K562 (cell line): ENCODE results near the gene TMEM63A. TPM values are rescaled to one million over a fixed set of nuclear protein-coding genes. Genes with fewer than 3 reads are reported as not detected.
A peak's percentile ranks its signal among the peaks of the same experiment; 100 is the strongest.

ENCODE experiments used
- ATAC-seq: fragments of 200-7000 bp; cut with Tn5 transposase; 3 replicates; pipeline ENCODE4 v1.9.1; 2020; ENCODE audit warnings: moderate library complexity
- BruUV-seq: library from RNA; stranded (reverse); fragments of 400-500 nt; replicated peaks from 2 replicates; lab custom pipeline; 2021; lab: Mats Ljungman, UMichigan
- CTCF ChIA-PET: fragments of 300-600 bp; formaldehyde crosslinking; extraction: SDS; loops from one replicate; lab custom pipeline; 2021; ENCODE audit warnings: low intra/inter-chr PET ratio; lab: Yijun Ruan, JAX
- POLR2A ChIA-PET: fragments of 300-600, 350-650 bp; sonication (Branson Sonifier 250); formaldehyde crosslinking; extraction: SDS; loops from one replicate; lab custom pipeline; 2021; ENCODE audit warnings: antibody characterized with exemption, inconsistent platforms; lab: Yijun Ruan, JAX
- DNase-seq, 4 experiments: peaks; one replicate each; pipeline versions ENCODE4 v3.0.0 to v3.0.0-alpha.2; 2011 to 2018; ENCODE audit warnings: low spot score in 3 of 4, mixed read lengths in 3 of 4; ENCODE audit errors: extremely low read depth in 1 of 4
- FAIRE-seq: peaks from 2 replicates; lab custom pipeline; 2011; peaks lifted over from hg19 to GRCh38; lab: Jason Lieb, UNC
- H2AFZ ChIP-seq: 2 replicates; pipeline ENCODE4 v1.6.0; 2011; ENCODE audit warnings: low read depth, low read length, control low read depth, inconsistent platforms
- H3K27ac ChIP-seq: fragments of 200-600 bp; 3 replicates; pipeline ENCODE4 v1.8.0; 2011; ENCODE audit warnings: low read depth, mild to moderate bottlenecking, control low read depth, inconsistent platforms, low read length, moderate library complexity, mixed read lengths; ENCODE audit errors: extremely low read depth
- H3K27me3 ChIP-seq, 2 experiments: fragments of 300-600 bp in 1 of 2; 2 replicates in 1 of 2; 3 replicates in 1 of 2; pipeline versions ENCODE4 v1.6.0 to v1.8.0; 2011; ENCODE audit warnings: inconsistent platforms in 2 of 2, low read length in 2 of 2, mild to moderate bottlenecking in 1 of 2, mixed read lengths in 1 of 2, moderate library complexity in 1 of 2; ENCODE audit not compliant: control insufficient read depth in 2 of 2, insufficient read depth in 2 of 2
- H3K36me3 ChIP-seq: fragments of 300-600 bp; 3 replicates; pipeline ENCODE4 v1.8.0; 2011; ENCODE audit warnings: mild to moderate bottlenecking, low read length, inconsistent platforms; ENCODE audit not compliant: control insufficient read depth, insufficient read depth
- H3K4me1 ChIP-seq, 2 experiments: fragments of 200-600 bp in 1 of 2; replicated peaks in 1 of 2; 2 replicates in 1 of 2; 3 replicates in 1 of 2; pipeline versions ENCODE4 v1.5.1 to v1.8.0; 2011; ENCODE audit warnings: inconsistent platforms in 2 of 2, low read length in 2 of 2, mild to moderate bottlenecking in 1 of 2, mixed read lengths in 1 of 2, moderate library complexity in 1 of 2; ENCODE audit not compliant: control insufficient read depth in 2 of 2, insufficient read depth in 2 of 2
- H3K4me2 ChIP-seq: 2 replicates; pipeline ENCODE4 v1.6.1; 2011; ENCODE audit warnings: low read length, control low read depth, inconsistent platforms, mixed read lengths; ENCODE audit not compliant: insufficient read depth
- H3K4me3 ChIP-seq: fragments of 200-600 bp; sonication (generic), shearing (Covaris generic); 2 replicates; pipeline ENCODE4 v1.5.1; 2016; ENCODE audit warnings: control low read depth, inconsistent platforms
- H3K79me2 ChIP-seq: fragments of 200-600 bp; 3 replicates; pipeline ENCODE4 v1.8.0; 2011; ENCODE audit warnings: low read length, inconsistent platforms; ENCODE audit not compliant: control insufficient read depth, insufficient read depth
- H3K9ac ChIP-seq, 2 experiments: 2 replicates each; pipeline versions ENCODE4 v1.6.0 to v1.6.1; 2011; ENCODE audit warnings: low read depth in 2 of 2, low read length in 2 of 2, control low read depth in 1 of 2, inconsistent platforms in 1 of 2, mild to moderate bottlenecking in 1 of 2, mixed read lengths in 1 of 2; ENCODE audit not compliant: insufficient read depth in 1 of 2
- H3K9me1 ChIP-seq: one replicate; pipeline ENCODE4 v1.6.0; 2011; ENCODE audit warnings: inconsistent platforms, mild to moderate bottlenecking, low read length, moderate library complexity; ENCODE audit not compliant: control insufficient read depth, insufficient read depth
- H3K9me3 ChIP-seq: replicated peaks from 2 replicates; pipeline ENCODE4 v1.5.1; 2011; ENCODE audit warnings: low read depth, low read length, inconsistent platforms; ENCODE audit not compliant: control insufficient read depth, insufficient read depth
- H4K20me1 ChIP-seq: replicated peaks from 2 replicates; pipeline ENCODE4 v1.6.1; 2011; ENCODE audit warnings: low read length, inconsistent platforms, mixed read lengths; ENCODE audit not compliant: control insufficient read depth, insufficient read depth
- ELF2 ChIP-seq: fragments of 250-450 bp; sonication (Bioruptor Pico); IDR thresholded peaks from 2 replicates; pipeline ENCODE4 v1.5.0; 2021; ENCODE audit warnings: mild to moderate bottlenecking
- FIP1L1 ChIP-seq: fragments of 200-400 bp; formaldehyde crosslinking; IDR thresholded peaks from 2 replicates; pipeline ENCODE4 v1.6.1; 2018; ENCODE audit warnings: mild to moderate bottlenecking, low read depth, low read length; ENCODE audit not compliant: poor library complexity, severe bottlenecking
- FOXM1 ChIP-seq, 2 experiments: fragments of 450-650 bp in 1 of 2; sonication (generic) in 1 of 2; formaldehyde crosslinking in 1 of 2; IDR thresholded peaks; 2 replicates each; pipeline versions ENCODE4 v1.6.1 to v1.9.0; 2017 to 2022; ENCODE audit warnings: low read depth in 2 of 2, mild to moderate bottlenecking in 2 of 2, missing genetic modification reagents in 1 of 2, moderate library complexity in 1 of 2
- FOXP4 ChIP-seq: sonication (generic); formaldehyde crosslinking; IDR thresholded peaks from 2 replicates; pipeline ENCODE4 v1.8.0; 2022; ENCODE audit warnings: mild to moderate bottlenecking, missing genetic modification reagents, borderline replicate concordance
- IRF2 ChIP-seq: sonication (generic); formaldehyde crosslinking; IDR thresholded peaks from 2 replicates; pipeline ENCODE4 v1.8.1; 2022; ENCODE audit warnings: mild to moderate bottlenecking, missing genetic modification reagents
- MYNN ChIP-seq, 2 experiments: sonication (generic); formaldehyde crosslinking in 1 of 2; IDR thresholded peaks; 2 replicates each; pipeline versions ENCODE4 v1.5.0 to v1.6.1; 2016 to 2020; ENCODE audit warnings: antibody characterized with exemption in 1 of 2, missing genetic modification reagents in 1 of 2
- NR2C1 ChIP-seq, 2 experiments: fragments of 450-650 bp; IDR thresholded peaks; 2 replicates each; pipeline ENCODE4 v1.6.1; 2017; ENCODE audit warnings: mild to moderate bottlenecking in 2 of 2, antibody characterized with exemption in 1 of 2, inconsistent platforms in 1 of 2, missing compliant biosample characterization in 1 of 2, missing genetic modification characterization in 1 of 2
- POLR3G ChIP-seq: IDR thresholded peaks from 2 replicates; pipeline ENCODE4 v1.6.1; 2011; ENCODE audit not compliant: insufficient read length, insufficient replicate concordance; ENCODE audit errors: extremely low read depth
- SAFB ChIP-seq: fragments of 200-400 bp; formaldehyde crosslinking; IDR thresholded peaks from 2 replicates; pipeline ENCODE4 v1.6.1; 2017; ENCODE audit warnings: low read depth, low read length, borderline replicate concordance
- THRB ChIP-seq: fragments of 450-650 bp; formaldehyde crosslinking; conservative IDR thresholded peaks from 2 replicates; pipeline ENCODE4 v1.4.0; 2022; ENCODE audit warnings: mild to moderate bottlenecking, missing genetic modification characterization
- TSHZ1 ChIP-seq: fragments of 250-450 bp; sonication (Bioruptor Pico); IDR thresholded peaks from 2 replicates; pipeline ENCODE4 v1.4.0; 2020; ENCODE audit warnings: mild to moderate bottlenecking, moderate library complexity
- ZBTB8A ChIP-seq: fragments of 450-650 bp; IDR thresholded peaks from 2 replicates; pipeline ENCODE4 v1.6.1; 2018; ENCODE audit warnings: mild to moderate bottlenecking, moderate library complexity; ENCODE audit not compliant: partially characterized antibody
- WGBS: fragments of 100-300 bp; shearing (Covaris generic); methylation state at CpG from one replicate; pipeline ENCODE4 v1.1.6; 2016; ENCODE audit warnings: low coverage, mixed read lengths; ENCODE audit not compliant: insufficient coverage; ENCODE audit errors: missing lambda C conversion rate; 5-methylcytosine and 5-hydroxymethylcytosine counted together
- in situ Hi-C: fragments of 300-500 bp; cut with MboI; formaldehyde crosslinking; loops from 4 replicates; pipeline ENCODE4 v1.15.0; 2018; ENCODE audit warnings: inconsistent platforms, mixed read lengths
- intact Hi-C: fragments of 100-400 bp; cut with micrococcal nuclease; formaldehyde crosslinking; loops from 2 replicates; pipeline ENCODE4 v1.14.2; 2022
- polyA plus RNA-seq, 8 experiments: library from polyadenylated mRNA; depleted of rRNA in 4 of 8; stranded (reverse) in 5 of 8; unstranded in 3 of 8; fragments of >200 nt; fragmentation: Nextera tagmentation in 2 of 8; fragmentation: Illumina TruSeq in 1 of 8; extraction: Ambion mirVana in 2 of 8; extraction: Trizol in 1 of 8; gene quantifications; 2 replicates each; pipeline versions ENCODE4 v1.2.1 to v1.2.3, GENCODE V29; 2011 to 2014; ENCODE audit warnings: inconsistent platforms in 1 of 8, missing spikeins in 1 of 8
- total RNA-seq, 7 experiments: library from RNA; depleted of rRNA in 6 of 7; stranded (reverse); fragments of >200 nt in 6 of 7; fragmentation: Illumina TruSeq in 2 of 7; extraction: Trizol in 2 of 7; gene quantifications; 2 replicates each; pipeline versions ENCODE4 v1.2.1 to v1.2.3, GENCODE V29; 2011 to 2021; ENCODE audit warnings: low replicate concordance in 1 of 7

The TMEM63A gene
- total and polyA plus RNA-seq, 9 of the 15 experiments (the other 6 are each of a cell fraction or from before 2014, with no cell fraction given), result 2.0 to 54.6 (median 17.5) TPM

- no peaks in the 10 kb centered on the region for H3K9me3 ChIP-seq
- no TSS peak for BruUV-seq
- H4K20me1 ChIP-seq, result no peaks in the 10 kb centered on the region
- ChIA-PET CTCF (no interaction called here), POLR2A (interaction anchor here (0.6 to 2.8 kb wide), 14 partner anchors 8 to 438 kb away, joined by 3 to 14 read pairs (median 4); partner anchors contain the start of genes LEFTY1, SDE2 and TMEM63A)
- FAIRE-seq (no peak), ATAC-seq (peak; percentile 4; the same call in 2 of the 3 replicates), DNase-seq (peak in 2 of 4 experiments; percentile 45 to 70)
- peak overlapping the region; percentile 94 for H3K4me3 ChIP-seq
- H3K4me2 ChIP-seq, result peak overlapping the region; percentile 87
- H2AFZ ChIP-seq, result no peak overlapping the region; the same call in 1 of the 2 replicates
- peaks cover 47% of the 10 kb centered on the region for H3K36me3 ChIP-seq
- peak overlapping the region; percentile 94 to 97 for H3K9ac ChIP-seq
- under 1% methylated on average over 8 of the region's 8 CpGs for WGBS
- H3K9me1 ChIP-seq, result no peaks in the 10 kb centered on the region
- intact Hi-C loops, result no loop called here
- in situ Hi-C loops, result no loop called here
- peaks cover 39% of the 10 kb centered on the region for H3K79me2 ChIP-seq
- H3K27ac ChIP-seq, result peak overlapping the region; percentile 93
- peaks cover 38 to 65% of the 10 kb centered on the region in 2 experiments for H3K4me1 ChIP-seq
- no peaks in the 10 kb centered on the region for H3K27me3 ChIP-seq
- 0 out of 2 replicates have a peak, but pooled peaks have one; percentile 32 for TF ChIP-seq MYNN (IDR thresholded peaks at IDR 0.05)
- TF ChIP-seq MYNN (CRISPR knock-in tag; IDR thresholded peaks at IDR 0.05), result no peak
- TF ChIP-seq ELF2 (CRISPR knock-in tag), result no peak
- TF ChIP-seq SAFB, result no peak
- no peak for TF ChIP-seq FIP1L1
- no peak for TF ChIP-seq POLR3G
- TF ChIP-seq NR2C1 (IDR thresholded peaks at IDR 0.05), result no peak
- 0 out of 2 replicates have a peak, but pooled peaks have one; percentile 8 for TF ChIP-seq NR2C1 (tag; IDR thresholded peaks at IDR 0.05)
- no peak for TF ChIP-seq THRB (CRISPR knock-in tag)
- TF ChIP-seq IRF2, result no peak
- TF ChIP-seq TSHZ1 (CRISPR knock-in tag), result no peak
- TF ChIP-seq FOXP4 (CRISPR knock-in tag), result peak; percentile 67; the same call in 1 of the 2 replicates
- TF ChIP-seq FOXM1 (IDR thresholded peaks at IDR 0.05; ENCODE audit: low read depth), result no peak
- no peak for TF ChIP-seq FOXM1 (CRISPR knock-in tag; IDR thresholded peaks at IDR 0.05; ENCODE audit: low read depth)
- no peak for TF ChIP-seq ZBTB8A
Measured at GRCh38 chr1:225923381-225923691, 41.2 kb upstream of the TMEM63A start.
